ENCODE results near the gene ACVRL1.
A peak's percentile ranks its signal among the peaks of the same experiment; 100 is the strongest.

ACVRL1 gene

DNA sequence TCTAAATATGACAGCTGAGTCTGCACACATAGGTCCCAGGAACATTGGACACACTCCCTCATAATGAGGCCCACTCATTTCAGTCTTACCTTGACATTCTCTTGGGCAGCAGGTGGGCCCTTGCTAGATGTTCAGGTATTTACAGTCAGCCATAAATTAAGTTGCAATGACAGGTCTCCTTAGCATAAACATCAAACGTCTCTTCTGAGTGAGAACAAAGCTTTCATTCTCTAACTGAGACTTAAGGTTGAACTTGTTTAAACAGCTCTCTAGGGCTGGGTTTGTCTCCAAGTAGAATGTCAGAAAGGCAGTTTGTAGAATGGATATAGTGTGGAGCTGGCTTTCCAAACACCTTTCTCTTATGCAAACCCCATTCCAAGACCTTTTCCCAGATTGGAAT lies 54.5 kb downstream of the ACVRL1 start:
- no peak for DNase-seq (ENCODE audit: low read depth in 2 of 2, low spot score in 1 of 2)

DNA sequence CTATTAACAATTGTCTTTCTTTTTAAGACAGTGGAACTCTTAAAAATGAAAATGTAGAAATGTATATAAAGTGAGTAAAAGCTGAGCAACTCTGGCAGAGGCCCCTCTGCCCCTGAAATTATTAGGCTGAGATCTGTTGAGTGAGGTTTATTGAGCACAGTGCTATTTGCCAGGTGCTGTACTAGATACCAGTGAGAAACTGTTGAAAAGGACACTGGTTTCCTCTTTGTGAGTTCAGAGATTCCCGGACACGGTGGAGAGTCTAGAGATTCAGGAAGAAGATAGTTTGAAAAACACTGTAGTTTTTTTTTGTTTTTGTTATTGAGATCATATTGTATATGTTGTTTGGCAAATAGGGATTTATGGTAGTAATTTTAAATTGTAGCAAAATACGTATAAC lies 55.4 kb downstream of the ACVRL1 start:
- DNase-seq (ENCODE audit: low read depth in 2 of 2, low spot score in 1 of 2), result no peak

- DNase-seq (ENCODE audit: low read depth in 2 of 2, low spot score in 1 of 2), result no peak
Measured at GRCh38 chr12:51963477-51963876, 56.2 kb downstream of the ACVRL1 start.

DNA sequence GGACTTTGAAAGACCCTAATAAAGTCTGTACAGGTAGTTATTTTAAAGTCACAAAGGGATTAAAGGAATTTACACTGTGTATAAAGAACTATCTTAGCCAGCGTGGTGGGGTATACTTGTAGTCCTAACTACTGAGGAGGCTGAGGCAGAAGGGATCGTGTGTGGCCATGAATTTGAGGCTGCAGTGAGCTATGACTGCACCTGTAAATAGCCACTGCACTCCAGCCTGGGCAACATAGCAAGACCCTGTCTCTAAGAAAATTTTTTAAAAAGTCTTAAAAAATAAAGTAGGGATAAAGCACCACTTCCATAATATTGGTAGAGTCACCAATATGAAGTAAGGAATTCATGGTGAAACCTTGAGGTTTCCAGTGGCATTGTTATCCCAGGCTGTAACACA lies 62.3 kb downstream of the ACVRL1 start:
- DNase-seq (ENCODE audit: low read depth in 2 of 2, low spot score in 1 of 2), result no peak

GRCh38 chr12:51970904-51971646 lies 63.8 kb downstream of the ACVRL1 start:
- DNase-seq (ENCODE audit: low read depth in 2 of 2, low spot score in 1 of 2), result no peak

GRCh38 chr12:51971679-51972421 lies 64.5 kb downstream of the ACVRL1 start:
- no peak for DNase-seq (ENCODE audit: low read depth in 2 of 2, low spot score in 1 of 2)

- no peak for DNase-seq (ENCODE audit: low read depth in 2 of 2, low spot score in 1 of 2)
Measured at GRCh38 chr12:51972422-51972812, 65.1 kb downstream of the ACVRL1 start.

DNA sequence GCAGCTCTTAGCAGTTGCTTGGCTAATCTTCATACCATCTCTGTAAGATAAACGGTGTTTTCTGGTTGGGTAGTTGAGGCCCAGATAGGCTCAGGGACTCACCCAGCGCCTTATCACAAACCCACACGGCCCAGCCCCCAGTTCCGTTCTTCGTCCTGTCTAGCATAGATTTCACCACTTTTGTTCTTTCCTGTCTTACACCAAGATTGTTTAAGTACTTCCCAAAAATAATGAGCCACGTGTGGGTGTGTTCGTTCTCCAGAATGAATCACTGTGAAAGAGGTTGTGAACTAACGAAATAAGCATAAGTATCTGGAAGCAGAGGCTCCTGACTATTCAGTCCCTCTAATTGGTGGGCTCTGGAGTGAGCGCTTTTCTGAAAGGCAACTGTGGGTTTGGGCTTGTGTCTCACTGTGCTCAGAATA lies 65.6 kb downstream of the ACVRL1 start:
- DNase-seq (ENCODE audit: low read depth in 2 of 2, low spot score in 1 of 2), result peak; percentile 21 to 26
